H1 (cell line): Measurements from ENCODE around the gene NET1. TPM values are rescaled to one million over a fixed set of nuclear protein-coding genes. Genes with fewer than 3 reads are reported as not detected.

Experiments used
- CTCF ChIA-PET: fragments of 300-600 bp; sonication (Branson Sonifier 250); formaldehyde crosslinking; loops from one replicate; lab custom pipeline; 2021; ENCODE audit not compliant: partially characterized antibody; lab: Charles Lee
- POLR2A ChIA-PET: fragments of 300-600 bp; sonication (Branson Sonifier 250); formaldehyde crosslinking; loops from one replicate; lab custom pipeline; 2021; ENCODE audit warnings: inconsistent platforms; ENCODE audit not compliant: partially characterized antibody; lab: Charles Lee
- DNase-seq, 2 experiments: peaks; one replicate each; pipeline versions ENCODE4 v3.0.0 to v3.0.0-alpha.2; 2010 to 2022; ENCODE audit warnings: low spot score in 2 of 2, low read depth in 1 of 2, mixed read lengths in 1 of 2
- FAIRE-seq: peaks from 2 replicates; lab custom pipeline; 2011; peaks lifted over from hg19 to GRCh38; lab: Jason Lieb, UNC
- H2AFZ ChIP-seq: 2 replicates; pipeline ENCODE4 v1.8.1; 2012; ENCODE audit warnings: low read length, inconsistent platforms
- H2AK5ac ChIP-seq: 2 replicates; pipeline ENCODE4 v1.6.1; 2013; ENCODE audit warnings: low read depth, low read length
- H2BK120ac ChIP-seq: replicated peaks from 2 replicates; pipeline ENCODE3; 2013; ENCODE audit warnings: low read depth, low read length, inconsistent platforms
- H2BK12ac ChIP-seq: 2 replicates; pipeline ENCODE4 v1.6.1; 2013; ENCODE audit warnings: low read depth, low read length
- H2BK15ac ChIP-seq: 2 replicates; pipeline ENCODE4 v1.6.1; 2013; ENCODE audit warnings: low read length
- H2BK20ac ChIP-seq: 2 replicates; pipeline ENCODE4 v1.6.1; 2013; ENCODE audit warnings: low read length
- H2BK5ac ChIP-seq: 2 replicates; pipeline ENCODE4 v1.6.1; 2013; ENCODE audit warnings: low read depth, low read length
- H3K14ac ChIP-seq: 2 replicates; pipeline ENCODE4 v1.6.1; 2013; ENCODE audit warnings: inconsistent platforms; ENCODE audit not compliant: insufficient read length
- H3K18ac ChIP-seq: 2 replicates; pipeline ENCODE4 v1.6.1; 2013; ENCODE audit warnings: low read length; ENCODE audit errors: extremely low read depth
- H3K23ac ChIP-seq: 2 replicates; pipeline ENCODE4 v1.6.1; 2013; ENCODE audit warnings: inconsistent platforms; ENCODE audit not compliant: insufficient read length
- H3K23me2 ChIP-seq: 2 replicates; pipeline ENCODE4 v1.6.1; 2013; ENCODE audit warnings: low read depth, low read length
- H3K27ac ChIP-seq: 2 replicates; pipeline ENCODE4 v1.6.1; 2011; ENCODE audit warnings: low read depth, low read length, inconsistent platforms
- H3K27me3 ChIP-seq, 4 experiments: replicated peaks in 1 of 4; 1 replicate in 1 of 4; 2 replicates in 3 of 4; pipeline versions ENCODE4 v1.6.1 to v1.8.1; 2011 to 2013; ENCODE audit warnings: low read length in 3 of 4, mild to moderate bottlenecking in 3 of 4, inconsistent platforms in 2 of 4, mixed read lengths in 2 of 4, moderate library complexity in 1 of 4; ENCODE audit not compliant: control insufficient read depth in 3 of 4, insufficient read depth in 3 of 4; ENCODE audit errors: extremely low read depth in 1 of 4
- H3K36me3 ChIP-seq, 4 experiments: 2 replicates each; pipeline versions ENCODE4 v1.6.1 to v1.8.1; 2011 to 2013; ENCODE audit warnings: mild to moderate bottlenecking in 4 of 4, low read length in 3 of 4, moderate library complexity in 2 of 4, control low read depth in 1 of 4, inconsistent platforms in 1 of 4; ENCODE audit not compliant: insufficient read depth in 4 of 4, control insufficient read depth in 2 of 4
- H3K4ac ChIP-seq: replicated peaks from 2 replicates; pipeline ENCODE3; 2013; ENCODE audit warnings: low read length, low read depth, mixed read lengths, inconsistent platforms; ENCODE audit not compliant: insufficient read length
- H3K4me1 ChIP-seq, 4 experiments: replicated peaks in 1 of 4; 1 replicate in 1 of 4; 2 replicates in 3 of 4; pipeline versions ENCODE4 v1.6.1 to v1.8.1; 2011 to 2013; ENCODE audit warnings: low read length in 3 of 4, inconsistent platforms in 2 of 4, mixed read lengths in 1 of 4; ENCODE audit not compliant: insufficient read depth in 4 of 4, control insufficient read depth in 3 of 4
- H3K4me2 ChIP-seq, 2 experiments: 2 replicates each; pipeline versions ENCODE4 v1.6.1 to v1.8.1; 2011 to 2013; ENCODE audit warnings: low read depth in 2 of 2, low read length in 2 of 2, control low read depth in 1 of 2, inconsistent platforms in 1 of 2, mild to moderate bottlenecking in 1 of 2; ENCODE audit not compliant: insufficient read depth in 1 of 2
- H3K4me3 ChIP-seq, 4 experiments: fragments of 200-600, 300-600 bp in 1 of 4; sonication (generic), shearing (Covaris generic), sonication (Bioruptor Twin) in 1 of 4; 2 replicates each; pipeline versions ENCODE4 v1.5.1 to v1.8.1; 2011 to 2016; ENCODE audit warnings: low read length in 4 of 4, low read depth in 3 of 4, control low read depth in 2 of 4, inconsistent platforms in 2 of 4, mild to moderate bottlenecking in 2 of 4, mixed read lengths in 1 of 4, moderate library complexity in 1 of 4; ENCODE audit not compliant: insufficient read depth in 2 of 4; ENCODE audit errors: extremely low read depth in 1 of 4
- H3K56ac ChIP-seq: replicated peaks from 2 replicates; pipeline ENCODE3; 2013; ENCODE audit warnings: low read depth, mild to moderate bottlenecking, mixed read lengths, low read length, inconsistent platforms; ENCODE audit not compliant: insufficient read length
- H3K79me1 ChIP-seq: 2 replicates; pipeline ENCODE4 v1.6.1; 2013; ENCODE audit warnings: low read depth, low read length, control low read depth
- H3K79me2 ChIP-seq, 2 experiments: 2 replicates each; pipeline versions ENCODE4 v1.6.1 to v1.8.1; 2012 to 2013; ENCODE audit warnings: low read length in 2 of 2, mild to moderate bottlenecking in 2 of 2, inconsistent platforms in 1 of 2; ENCODE audit not compliant: insufficient read depth in 2 of 2, control insufficient read depth in 1 of 2
- H3K9ac ChIP-seq, 4 experiments: replicated peaks in 1 of 4; 1 replicate in 1 of 4; 2 replicates in 3 of 4; pipeline versions ENCODE4 v1.6.1 to v1.8.1; 2011 to 2013; ENCODE audit warnings: low read depth in 3 of 4, low read length in 3 of 4, control low read depth in 2 of 4, mild to moderate bottlenecking in 2 of 4, moderate library complexity in 2 of 4, inconsistent platforms in 1 of 4; ENCODE audit errors: extremely low read depth in 1 of 4
- H3K9me3 ChIP-seq, 2 experiments: 2 replicates each; pipeline versions ENCODE4 v1.6.1 to v1.8.1; 2012 to 2013; ENCODE audit warnings: mild to moderate bottlenecking in 2 of 2, moderate library complexity in 2 of 2, control low read depth in 1 of 2, inconsistent platforms in 1 of 2, low read depth in 1 of 2, low read length in 1 of 2, mixed read lengths in 1 of 2; ENCODE audit not compliant: insufficient read depth in 2 of 2
- H4K20me1 ChIP-seq, 2 experiments: replicated peaks in 1 of 2; 2 replicates each; pipeline versions ENCODE3 to v1.8.1; 2011 to 2013; ENCODE audit warnings: inconsistent platforms in 2 of 2, low read length in 2 of 2, mild to moderate bottlenecking in 1 of 2; ENCODE audit not compliant: insufficient read depth in 2 of 2, control insufficient read depth in 1 of 2
- H4K5ac ChIP-seq: 2 replicates; pipeline ENCODE4 v1.6.1; 2013; ENCODE audit warnings: low read length, low read depth, mixed read lengths, inconsistent platforms; ENCODE audit not compliant: insufficient read length
- H4K8ac ChIP-seq: 2 replicates; pipeline ENCODE4 v1.8.0; 2013; ENCODE audit warnings: mild to moderate bottlenecking, moderate library complexity, low read length, inconsistent platforms; ENCODE audit not compliant: insufficient read depth; ENCODE audit errors: extremely low read depth
- H4K91ac ChIP-seq: replicated peaks from 2 replicates; pipeline ENCODE3; 2013; ENCODE audit warnings: low read length, mixed read lengths, inconsistent platforms; ENCODE audit not compliant: insufficient read length
- CHD1 ChIP-seq: IDR thresholded peaks from 2 replicates; pipeline ENCODE4 v1.6.1; 2012; ENCODE audit warnings: low read depth, low read length, improper control_type of control experiment
- FOSL1 ChIP-seq: IDR thresholded peaks from 2 replicates; pipeline ENCODE4 v1.6.1; 2011; ENCODE audit warnings: mild to moderate bottlenecking, low read depth, low read length, moderate library complexity; ENCODE audit not compliant: insufficient read depth
- KDM1A ChIP-seq: fragments of 200-600, 300-600 bp; sonication (generic); IDR thresholded peaks from 2 replicates; pipeline ENCODE4 v1.7.1; 2016; ENCODE audit warnings: mild to moderate bottlenecking, low read length, borderline replicate concordance
- MAX ChIP-seq: IDR thresholded peaks from 2 replicates; pipeline ENCODE4 v1.6.1; 2012; ENCODE audit warnings: inconsistent platforms
- POLR2A ChIP-seq, 2 experiments: IDR thresholded peaks; 1 replicate in 1 of 2; 2 replicates in 1 of 2; pipeline ENCODE4 v1.6.1; 2011; ENCODE audit warnings: low read depth in 2 of 2, low read length in 2 of 2, mild to moderate bottlenecking in 2 of 2; ENCODE audit errors: control extremely low read depth in 1 of 2
- RXRA ChIP-seq: IDR thresholded peaks from 2 replicates; pipeline ENCODE4 v1.6.1; 2011; ENCODE audit warnings: low read depth, mild to moderate bottlenecking, low read length, moderate library complexity; ENCODE audit not compliant: insufficient read depth
- SIX5 ChIP-seq: IDR thresholded peaks from 2 replicates; pipeline ENCODE4 v1.6.1; 2011; ENCODE audit warnings: mild to moderate bottlenecking, low read depth, low read length
- TAF7 ChIP-seq: optimal IDR thresholded peaks from 2 replicates; pipeline ENCODE3; 2011; ENCODE audit warnings: low read depth, mild to moderate bottlenecking, inconsistent platforms, low read length, moderate library complexity, borderline replicate concordance
- TBP ChIP-seq: IDR thresholded peaks from 2 replicates; pipeline ENCODE4 v1.6.1; 2011; ENCODE audit warnings: low read depth, low read length, improper control_type of control experiment
- TEAD4 ChIP-seq: IDR thresholded peaks from 2 replicates; pipeline ENCODE4 v1.6.1; 2012; ENCODE audit warnings: low read depth, low read length, inconsistent platforms, mixed read lengths
- ZNF274 ChIP-seq: IDR thresholded peaks from 2 replicates; pipeline ENCODE4 v1.7.0; 2012; ENCODE audit warnings: low read length, borderline replicate concordance; ENCODE audit errors: extremely low read depth
- WGBS, 2 experiments: shearing (Covaris generic) in 1 of 2; methylation state at CpG; one replicate each; pipeline versions ENCODE4 v1.1.6 to v1.1.7; 2013 to 2015; ENCODE audit warnings: low lambda C conversion rate in 2 of 2, mixed read lengths in 2 of 2, inconsistent platforms in 1 of 2, low coverage in 1 of 2, missing lambda C conversion rate in 1 of 2; ENCODE audit not compliant: insufficient replicate concordance in 2 of 2, insufficient coverage in 1 of 2, insufficient read length in 1 of 2; ENCODE audit errors: extremely low coverage in 1 of 2, missing lambda C conversion rate in 1 of 2; 5-methylcytosine and 5-hydroxymethylcytosine counted together
- polyA plus RNA-seq, 7 experiments: library from polyadenylated mRNA; depleted of rRNA in 3 of 7; stranded (reverse) in 5 of 7; unstranded in 2 of 7; fragments of >200 nt in 5 of 7; fragments of 200-250 nt in 2 of 7; gene quantifications; 1 replicate in 5 of 7; 2 replicates in 1 of 7; 4 replicates in 1 of 7; pipeline versions ENCODE4 v1.2.1 to v1.2.3, GENCODE V29; 2011 to 2013; ENCODE audit warnings: missing spikeins in 2 of 7, mixed read lengths in 2 of 7
- total RNA-seq: library from RNA; stranded (reverse); fragmentation: NEBNext Ultra II Directional; extraction: Animal tissue kit (Norgen Biotek cat#: 25700); gene quantifications from 2 replicates; pipeline ENCODE4 v1.2.1, GENCODE V29; 2021
- TF ChIP-seq, protein P1 (sequence below), 3 experiments: IDR thresholded peaks; 1 replicate in 2 of 3; 2 replicates in 1 of 3; pipeline versions ENCODE4 v1.5.1 to v1.6.1; 2011; ENCODE audit warnings: low read length in 3 of 3, mild to moderate bottlenecking in 3 of 3, inconsistent platforms in 2 of 3, low read depth in 1 of 3, moderate library complexity in 1 of 3; ENCODE audit not compliant: insufficient read depth in 1 of 3; ENCODE audit errors: control extremely low read depth in 1 of 3

The NET1 gene
- total and polyA plus RNA-seq, 2 of the 8 experiments (the other 6 are each of a cell fraction or from before 2014, with no cell fraction given): 21.5 to 117 TPM

DNA sequence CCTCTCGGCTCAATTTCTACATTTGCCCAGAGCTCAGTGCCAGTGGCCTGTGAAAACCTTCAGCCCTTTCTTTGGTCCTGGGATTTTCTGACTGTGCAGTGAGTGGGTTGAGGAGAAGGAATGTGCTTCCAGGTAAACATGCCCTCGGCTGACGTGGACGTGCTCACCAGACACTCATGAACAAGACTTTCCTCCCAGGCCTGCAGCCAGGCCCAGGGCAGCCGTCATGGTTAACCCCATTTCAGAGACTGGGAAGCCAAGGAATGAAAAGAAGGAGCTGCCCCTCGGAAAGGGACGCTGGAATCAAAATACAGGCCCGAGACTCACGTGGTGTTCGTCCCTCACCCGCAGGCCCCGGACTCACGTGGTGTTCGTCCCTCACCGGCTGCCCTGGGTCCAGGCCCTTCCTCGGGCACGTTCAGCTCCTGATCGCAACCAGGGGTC lies 95.8 kb downstream of the NET1 start:
- no peak for DNase-seq
- no peaks in the 10 kb centered on the region for H3K9me3 ChIP-seq
- WGBS, 2 experiments: 94% methylated on average over 18 of the region's 18 CpGs; no CpG with 5 or more reads in 1 of the 2 experiments
- no peak overlapping the region for H3K9ac ChIP-seq
- no peak overlapping the region for H4K8ac ChIP-seq
- no peak overlapping the region for H2BK120ac ChIP-seq
- H3K56ac ChIP-seq: no peak overlapping the region
- H3K27ac ChIP-seq: no peak overlapping the region
- no peak overlapping the region for H3K18ac ChIP-seq
- H2BK15ac ChIP-seq: no peak overlapping the region
- H3K23me2 ChIP-seq: no peaks in the 10 kb centered on the region; the same call in 1 of the 2 replicates
- H4K20me1 ChIP-seq: no peaks in the 10 kb centered on the region
- no peak overlapping the region for H3K23ac ChIP-seq
- no peaks in the 10 kb centered on the region for H3K79me1 ChIP-seq
- no peak overlapping the region for H3K14ac ChIP-seq
- H3K4me2 ChIP-seq: no peak overlapping the region
- POLR2A ChIA-PET: interaction anchor here (1.2 kb wide), 1 partner anchor 31 kb away, joined by 3 read pairs; no protein-coding TSS in a partner anchor
- H4K91ac ChIP-seq: no peak overlapping the region
- no peak overlapping the region for H2BK5ac ChIP-seq
- H3K36me3 ChIP-seq: no peaks in the 10 kb centered on the region
- CTCF ChIA-PET: interaction anchor here (0.8 to 1.2 kb wide), 2 partner anchors 14 to 58 kb away, joined by 3 read pairs; no protein-coding TSS in a partner anchor
- no peak overlapping the region for H2AFZ ChIP-seq
- no peaks in the 10 kb centered on the region for H3K79me2 ChIP-seq
- FAIRE-seq: no peak
- H4K5ac ChIP-seq: no peak overlapping the region
- H3K4me3 ChIP-seq: no peak overlapping the region
- no peaks in the 10 kb centered on the region; a peak in 1 of 7 replicates for H3K4me1 ChIP-seq
- H3K4ac ChIP-seq: no peak overlapping the region
- H3K27me3 ChIP-seq: no peaks in the 10 kb centered on the region
- H2BK20ac ChIP-seq: no peak overlapping the region
- H2AK5ac ChIP-seq: no peak overlapping the region
- no peak overlapping the region for H2BK12ac ChIP-seq
- no peak for TF ChIP-seq TEAD4
- TF ChIP-seq RXRA: no peak
- TF ChIP-seq SIX5: no peak
- no peak for TF ChIP-seq KDM1A
- TF ChIP-seq, protein P1, sequence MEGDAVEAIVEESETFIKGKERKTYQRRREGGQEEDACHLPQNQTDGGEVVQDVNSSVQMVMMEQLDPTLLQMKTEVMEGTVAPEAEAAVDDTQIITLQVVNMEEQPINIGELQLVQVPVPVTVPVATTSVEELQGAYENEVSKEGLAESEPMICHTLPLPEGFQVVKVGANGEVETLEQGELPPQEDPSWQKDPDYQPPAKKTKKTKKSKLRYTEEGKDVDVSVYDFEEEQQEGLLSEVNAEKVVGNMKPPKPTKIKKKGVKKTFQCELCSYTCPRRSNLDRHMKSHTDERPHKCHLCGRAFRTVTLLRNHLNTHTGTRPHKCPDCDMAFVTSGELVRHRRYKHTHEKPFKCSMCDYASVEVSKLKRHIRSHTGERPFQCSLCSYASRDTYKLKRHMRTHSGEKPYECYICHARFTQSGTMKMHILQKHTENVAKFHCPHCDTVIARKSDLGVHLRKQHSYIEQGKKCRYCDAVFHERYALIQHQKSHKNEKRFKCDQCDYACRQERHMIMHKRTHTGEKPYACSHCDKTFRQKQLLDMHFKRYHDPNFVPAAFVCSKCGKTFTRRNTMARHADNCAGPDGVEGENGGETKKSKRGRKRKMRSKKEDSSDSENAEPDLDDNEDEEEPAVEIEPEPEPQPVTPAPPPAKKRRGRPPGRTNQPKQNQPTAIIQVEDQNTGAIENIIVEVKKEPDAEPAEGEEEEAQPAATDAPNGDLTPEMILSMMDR (IDR thresholded peaks at IDR 0.05; ENCODE audit: control extremely low read depth in 1 of 3, insufficient read depth in 1 of 3, low read depth in 1 of 3, low read length in 3 of 3): no peak
- TF ChIP-seq POLR2A (IDR thresholded peaks at IDR 0.05; ENCODE audit: control extremely low read depth in 1 of 2, low read depth in 2 of 2, low read length in 2 of 2): no peak
- TF ChIP-seq TAF7: no peak
- no peak for TF ChIP-seq ZNF274
- no peak for TF ChIP-seq CHD1
- no peak for TF ChIP-seq MAX
- TF ChIP-seq TBP: no peak
- TF ChIP-seq FOSL1: no peak
